ENCODE measurements around the gene CD209.

- TF ChIP-seq EZH2phosphoT487 (IDR thresholded peaks at IDR 0.05): no peak
- TF ChIP-seq, protein P1, sequence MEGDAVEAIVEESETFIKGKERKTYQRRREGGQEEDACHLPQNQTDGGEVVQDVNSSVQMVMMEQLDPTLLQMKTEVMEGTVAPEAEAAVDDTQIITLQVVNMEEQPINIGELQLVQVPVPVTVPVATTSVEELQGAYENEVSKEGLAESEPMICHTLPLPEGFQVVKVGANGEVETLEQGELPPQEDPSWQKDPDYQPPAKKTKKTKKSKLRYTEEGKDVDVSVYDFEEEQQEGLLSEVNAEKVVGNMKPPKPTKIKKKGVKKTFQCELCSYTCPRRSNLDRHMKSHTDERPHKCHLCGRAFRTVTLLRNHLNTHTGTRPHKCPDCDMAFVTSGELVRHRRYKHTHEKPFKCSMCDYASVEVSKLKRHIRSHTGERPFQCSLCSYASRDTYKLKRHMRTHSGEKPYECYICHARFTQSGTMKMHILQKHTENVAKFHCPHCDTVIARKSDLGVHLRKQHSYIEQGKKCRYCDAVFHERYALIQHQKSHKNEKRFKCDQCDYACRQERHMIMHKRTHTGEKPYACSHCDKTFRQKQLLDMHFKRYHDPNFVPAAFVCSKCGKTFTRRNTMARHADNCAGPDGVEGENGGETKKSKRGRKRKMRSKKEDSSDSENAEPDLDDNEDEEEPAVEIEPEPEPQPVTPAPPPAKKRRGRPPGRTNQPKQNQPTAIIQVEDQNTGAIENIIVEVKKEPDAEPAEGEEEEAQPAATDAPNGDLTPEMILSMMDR (IDR thresholded peaks at IDR 0.05): no peak
These were observed 15.7 kb downstream of the CD209 start for GRCh38 chr19:7731615-7732014.

Data from neural progenitor cell (in vitro differentiated cells).